ENCODE data around the gene SNAPIN.

GRCh38 chr1:153687346-153688125 lies 29.0 kb downstream of the SNAPIN start:
- no peak for TF ChIP-seq SP1 (IDR thresholded peaks at IDR 0.05)
- no peak for TF ChIP-seq BHLHE40 (IDR thresholded peaks at IDR 0.05; ENCODE audit: borderline replicate concordance)

All from HEK293T (cell line).